Hematopoietic multipotent progenitor cell treated with erythropoietin and hydrocortisone succinate and interleukin-3 and kit ligand, for 15 days (in vitro differentiated cells): Measurements from ENCODE around the gene TXNL4A.

Source experiments
- DNase-seq: peaks from one replicate; pipeline ENCODE4 v3.0.0-alpha.2; 2015; ENCODE audit warnings: low spot score

TXNL4A gene

DNA sequence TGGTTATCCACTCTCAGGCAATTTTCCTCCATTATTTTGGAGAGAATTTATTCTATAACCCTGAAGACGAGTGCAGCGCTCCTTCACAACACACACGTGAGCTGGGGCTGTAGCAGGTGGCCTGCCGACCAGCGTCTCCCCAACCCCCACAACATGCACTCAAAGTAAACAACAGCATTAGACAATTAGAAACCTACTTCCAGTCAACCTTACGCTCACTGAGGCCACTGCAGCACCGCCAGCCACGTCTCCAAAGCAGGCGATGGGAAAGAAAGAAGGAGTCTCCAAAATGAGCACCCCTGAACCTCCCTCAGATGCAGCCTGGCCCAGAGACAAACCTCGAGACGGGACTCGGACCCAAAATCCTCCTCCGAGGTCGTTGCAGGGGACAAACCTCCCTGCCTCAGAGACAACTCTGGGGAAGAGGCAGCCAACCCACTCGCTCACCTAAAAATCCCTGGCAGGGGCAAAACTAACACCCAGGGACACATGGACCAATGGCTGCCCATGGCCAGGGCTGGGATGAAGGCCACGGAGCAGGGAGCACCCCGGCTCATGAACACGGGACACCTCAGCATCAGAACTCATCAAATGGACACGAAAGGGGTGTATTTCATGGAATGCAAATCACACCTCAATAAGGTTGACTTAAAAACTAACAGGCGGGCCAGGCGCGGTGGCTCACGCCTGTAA is 39.5 kb downstream of the TXNL4A start:
- DNase-seq = no peak

DNA sequence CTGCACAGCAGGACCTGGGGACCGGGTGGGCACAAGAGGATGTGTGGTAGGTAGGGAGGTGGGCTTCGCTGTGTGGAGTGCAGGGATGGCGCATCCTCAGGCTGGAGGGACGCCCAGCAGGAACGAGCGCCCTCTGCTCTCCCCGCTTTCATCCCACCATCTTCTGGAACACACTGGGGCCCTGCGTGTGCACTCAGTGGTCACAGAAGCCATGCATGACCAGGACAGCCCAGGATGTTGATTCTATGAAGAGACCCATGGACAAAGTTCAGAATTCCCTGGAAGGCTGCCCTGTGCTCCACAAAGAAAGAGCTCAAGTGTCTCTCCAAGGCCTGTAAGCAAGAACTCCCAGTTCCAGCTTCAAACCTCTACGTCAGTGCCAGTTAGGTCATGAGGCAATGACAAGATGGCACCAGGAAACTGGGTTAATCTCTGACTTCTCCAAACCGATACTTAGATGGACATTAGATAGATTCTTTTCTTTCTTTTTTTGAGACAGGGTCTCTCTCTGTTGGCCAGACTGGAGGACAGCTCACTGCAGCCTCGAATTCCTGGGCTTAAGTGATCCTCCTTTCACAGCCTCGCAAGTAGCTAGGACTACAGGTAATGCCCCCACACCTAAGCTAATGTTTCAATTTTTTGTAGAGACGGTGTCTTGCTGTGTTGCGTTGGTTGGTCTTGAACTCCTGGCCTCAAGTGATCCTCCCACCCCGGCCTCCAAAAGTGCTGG is 40.3 kb downstream of the TXNL4A start:
- DNase-seq = no peak

- no peak for DNase-seq
Observed at GRCh38 chr18:79947054-79947755, 41.2 kb downstream of the TXNL4A start.

GRCh38 chr18:79945118-79946042 is 43.0 kb downstream of the TXNL4A start:
- DNase-seq = no peak

DNA sequence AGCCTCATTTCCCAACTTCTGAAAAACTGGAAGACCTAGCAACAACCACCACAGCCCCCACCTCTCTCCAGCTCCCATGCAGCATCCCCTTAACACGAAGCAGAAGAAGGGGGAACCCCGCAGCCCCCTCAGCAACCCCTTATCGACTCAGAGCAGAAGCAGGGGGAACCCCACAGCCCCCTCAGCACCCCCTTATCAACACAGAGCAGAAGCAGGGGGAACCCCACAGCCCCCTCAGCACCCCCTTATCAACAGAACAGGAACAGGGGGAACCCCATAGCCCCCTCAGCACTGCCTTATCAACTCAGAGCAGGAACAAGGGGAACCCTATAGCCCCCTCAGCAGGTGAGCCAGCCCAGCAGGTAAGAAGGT is 43.6 kb downstream of the TXNL4A start:
- peak; percentile 73 for DNase-seq

- DNase-seq = peak; percentile 35
Observed at GRCh38 chr18:79944126-79944731, 44.1 kb downstream of the TXNL4A start.

GRCh38 chr18:79943608-79944125 is 44.7 kb downstream of the TXNL4A start:
- no peak for DNase-seq

GRCh38 chr18:79942786-79943607 is 45.4 kb downstream of the TXNL4A start:
- DNase-seq = peak; percentile 38

DNA sequence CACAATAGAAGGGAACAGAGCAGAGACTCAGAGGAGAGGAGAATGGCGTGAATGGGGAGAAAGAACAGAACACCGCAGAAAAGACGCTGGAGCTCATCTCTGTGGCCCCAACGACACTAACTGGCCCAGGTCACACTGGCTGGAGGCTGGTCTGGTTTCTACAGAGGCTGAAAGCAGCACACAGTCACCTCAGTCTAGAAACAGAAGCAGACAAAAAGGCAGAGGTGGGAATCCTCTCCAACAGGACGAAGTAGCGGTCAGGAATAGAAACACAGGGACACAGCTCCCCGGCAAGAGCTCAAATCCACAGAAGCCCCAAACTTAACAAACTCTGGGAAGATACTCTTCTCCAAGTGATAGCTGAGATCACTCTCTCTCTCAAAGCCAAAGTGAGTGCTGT is 46.2 kb downstream of the TXNL4A start:
- no peak for DNase-seq

DNA sequence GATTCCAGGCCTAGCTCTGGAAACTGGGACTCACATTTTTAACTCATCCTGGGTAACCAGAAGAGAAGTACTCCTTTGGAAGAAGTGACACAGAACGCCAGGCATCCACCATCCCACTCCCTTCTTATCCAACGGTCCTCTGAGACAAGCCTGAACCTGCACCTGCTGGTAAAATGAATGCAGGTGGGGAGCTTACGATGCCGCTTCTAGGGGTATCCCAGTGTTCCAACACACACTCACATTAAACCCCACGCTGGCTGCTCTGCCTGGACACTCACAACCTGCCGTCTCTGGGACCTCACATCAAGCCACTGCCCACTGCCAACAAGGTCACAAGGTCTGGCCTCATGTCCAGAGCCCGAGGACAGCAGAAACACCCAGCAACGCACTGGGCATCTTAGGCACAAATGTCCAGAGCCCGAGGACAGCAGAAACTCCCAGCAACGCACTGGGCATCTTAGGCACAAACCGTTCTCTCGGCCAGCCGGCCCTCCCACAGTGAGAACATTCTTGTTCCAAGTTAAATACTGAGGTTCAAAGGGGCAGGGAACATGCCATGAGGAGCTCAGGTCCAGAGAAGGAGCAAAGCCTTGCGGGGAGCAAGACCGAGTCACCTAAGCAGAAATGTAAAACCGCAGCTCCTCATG is 46.8 kb downstream of the TXNL4A start:
- no peak for DNase-seq

DNA sequence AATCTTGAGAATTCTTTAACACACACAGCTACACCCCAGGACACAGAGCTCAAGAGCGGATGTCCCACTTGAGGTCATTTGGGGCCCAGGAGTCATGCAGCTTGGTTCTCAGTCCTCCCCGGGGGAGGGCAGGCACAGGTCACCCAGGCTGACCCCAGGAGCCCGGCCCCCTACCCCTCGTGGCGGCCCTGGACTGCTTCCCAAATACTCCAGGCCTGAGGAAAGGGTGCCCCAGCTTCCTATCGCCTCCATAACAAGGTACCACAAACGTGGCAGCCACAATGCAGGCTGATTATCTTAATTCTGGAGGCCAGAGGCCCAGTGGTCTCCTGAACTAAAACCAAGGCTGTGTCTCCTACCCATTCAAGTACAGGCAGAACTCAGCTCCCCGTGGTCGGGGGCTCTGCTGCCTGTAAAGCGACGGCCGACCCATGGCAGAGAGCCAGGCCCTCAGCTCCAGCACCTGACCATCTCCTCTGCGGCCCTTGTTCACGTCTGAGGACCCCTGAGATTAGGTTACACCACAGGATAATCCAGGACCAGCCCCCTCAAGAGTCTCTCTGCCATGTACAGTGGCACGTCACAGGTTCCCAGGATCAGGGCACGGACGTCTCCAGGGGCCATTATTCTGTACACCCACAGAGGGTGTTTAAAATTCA is 47.4 kb downstream of the TXNL4A start:
- DNase-seq = no peak

DNA sequence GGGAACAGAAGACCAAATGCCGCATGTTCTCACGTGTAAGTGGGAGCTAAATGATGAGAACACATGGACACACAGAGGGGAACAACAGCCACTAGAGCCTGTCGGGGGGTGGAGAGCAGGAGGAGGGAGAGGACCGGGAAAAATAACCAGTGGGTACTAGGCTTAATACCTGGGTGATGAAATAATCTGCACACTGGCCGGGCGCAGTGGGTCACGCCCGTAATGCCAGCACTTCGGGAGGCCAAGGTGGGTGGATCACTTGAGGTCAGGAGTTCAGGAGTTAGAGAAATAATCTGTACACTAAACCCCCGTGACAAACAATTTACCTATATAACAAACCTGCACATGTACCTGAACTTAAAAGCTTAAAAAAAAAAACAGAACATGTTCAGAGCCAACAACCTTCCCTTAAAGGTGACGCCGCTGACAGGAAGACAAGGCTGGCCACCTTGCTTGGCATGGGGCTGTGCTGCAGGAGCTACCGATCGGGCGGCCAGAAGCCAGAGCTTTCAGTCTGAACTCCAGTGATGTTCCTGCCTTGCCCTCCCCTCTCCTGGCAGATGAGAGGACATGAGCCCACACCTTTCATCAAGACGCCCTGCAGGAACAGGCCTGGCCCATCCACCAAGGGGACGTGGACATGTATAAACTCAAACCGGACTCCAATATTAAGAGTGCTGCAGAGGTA is 48.1 kb downstream of the TXNL4A start:
- no peak for DNase-seq

- DNase-seq = no peak
Observed at GRCh38 chr18:79939096-79939495, 49.3 kb downstream of the TXNL4A start.

GRCh38 chr18:79938196-79938595 is 50.2 kb downstream of the TXNL4A start:
- no peak for DNase-seq

GRCh38 chr18:79937103-79937860 is 51.1 kb downstream of the TXNL4A start:
- no peak for DNase-seq

DNA sequence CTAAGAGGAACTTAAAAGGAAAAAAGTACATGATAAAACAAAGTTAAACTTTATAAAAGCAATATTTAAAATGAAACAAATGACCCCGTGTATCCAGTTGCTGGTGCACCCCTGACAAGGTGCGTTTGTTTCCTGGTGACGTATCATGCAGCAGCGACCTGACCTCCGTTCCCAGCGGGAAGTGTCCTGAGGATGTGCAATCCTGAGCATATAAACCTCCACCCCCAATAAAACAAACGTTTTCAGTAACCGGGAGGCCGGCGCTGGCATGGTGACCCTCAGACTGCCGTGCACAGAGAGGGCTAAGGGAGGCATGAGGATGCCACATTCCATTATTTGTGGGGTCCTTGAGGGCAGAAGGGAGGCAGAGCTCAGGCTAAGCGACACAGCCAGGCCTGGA is 51.7 kb downstream of the TXNL4A start:
- DNase-seq = no peak

DNA sequence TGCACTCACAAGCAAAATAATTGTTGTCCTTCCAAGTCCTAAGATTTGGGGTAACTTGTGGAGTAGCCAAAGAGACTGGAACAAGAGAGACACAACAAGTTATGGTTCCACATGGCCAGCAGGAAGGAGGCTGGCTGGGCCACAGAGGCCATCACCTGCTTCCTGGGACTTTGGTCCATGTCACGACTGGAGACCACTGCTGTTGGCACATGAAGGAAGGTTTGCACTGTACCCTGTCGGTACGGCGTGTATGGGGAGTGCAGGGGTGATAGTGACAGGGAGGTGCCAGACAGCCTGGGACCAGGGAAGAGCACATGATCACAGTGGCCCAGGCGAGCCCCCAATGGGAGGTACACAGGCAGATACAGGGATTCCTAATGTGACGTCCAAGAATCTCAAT is 52.4 kb downstream of the TXNL4A start:
- no peak for DNase-seq

DNA sequence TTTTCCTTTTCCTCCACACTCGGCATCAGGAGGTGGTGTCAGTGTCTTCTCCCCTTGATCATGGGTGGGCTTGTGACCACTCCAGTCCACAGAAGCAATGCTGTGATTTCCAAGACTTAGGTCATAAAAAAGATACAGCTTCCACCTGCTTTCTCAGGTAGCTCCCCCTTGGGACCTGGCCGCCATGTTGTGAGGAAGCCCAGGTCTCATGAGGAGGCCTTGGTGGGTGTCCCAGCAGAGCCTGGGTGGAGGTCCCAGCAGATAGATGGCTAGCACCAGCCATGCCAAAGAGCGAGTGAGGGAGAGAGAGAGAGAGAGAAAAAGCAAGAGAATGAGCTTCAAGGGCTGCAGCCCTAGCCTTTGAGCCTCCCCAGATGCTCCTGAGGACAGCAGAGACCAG is 52.9 kb downstream of the TXNL4A start:
- DNase-seq = no peak
